Stimulated activated CD4-positive, alpha-beta T cell treated with anti-CD3 and anti-CD28 coated beads, TNF-alpha, amount 100 ng/mL, for 48 hours (primary cell): ENCODE measurements around the gene PIK3IP1.
"Not testable (repeated sequence)": the region's sequence is repeated elsewhere in the genome, so short reads cannot be mapped to it uniquely, and the experiment has no call there.

Experiments
- DNase-seq, 3 donors: peaks; one replicate each; pipeline ENCODE4 v3.0.0-alpha.2; 2020; ENCODE audit warnings: low read depth in 3 of 3

Gene PIK3IP1

DNA sequence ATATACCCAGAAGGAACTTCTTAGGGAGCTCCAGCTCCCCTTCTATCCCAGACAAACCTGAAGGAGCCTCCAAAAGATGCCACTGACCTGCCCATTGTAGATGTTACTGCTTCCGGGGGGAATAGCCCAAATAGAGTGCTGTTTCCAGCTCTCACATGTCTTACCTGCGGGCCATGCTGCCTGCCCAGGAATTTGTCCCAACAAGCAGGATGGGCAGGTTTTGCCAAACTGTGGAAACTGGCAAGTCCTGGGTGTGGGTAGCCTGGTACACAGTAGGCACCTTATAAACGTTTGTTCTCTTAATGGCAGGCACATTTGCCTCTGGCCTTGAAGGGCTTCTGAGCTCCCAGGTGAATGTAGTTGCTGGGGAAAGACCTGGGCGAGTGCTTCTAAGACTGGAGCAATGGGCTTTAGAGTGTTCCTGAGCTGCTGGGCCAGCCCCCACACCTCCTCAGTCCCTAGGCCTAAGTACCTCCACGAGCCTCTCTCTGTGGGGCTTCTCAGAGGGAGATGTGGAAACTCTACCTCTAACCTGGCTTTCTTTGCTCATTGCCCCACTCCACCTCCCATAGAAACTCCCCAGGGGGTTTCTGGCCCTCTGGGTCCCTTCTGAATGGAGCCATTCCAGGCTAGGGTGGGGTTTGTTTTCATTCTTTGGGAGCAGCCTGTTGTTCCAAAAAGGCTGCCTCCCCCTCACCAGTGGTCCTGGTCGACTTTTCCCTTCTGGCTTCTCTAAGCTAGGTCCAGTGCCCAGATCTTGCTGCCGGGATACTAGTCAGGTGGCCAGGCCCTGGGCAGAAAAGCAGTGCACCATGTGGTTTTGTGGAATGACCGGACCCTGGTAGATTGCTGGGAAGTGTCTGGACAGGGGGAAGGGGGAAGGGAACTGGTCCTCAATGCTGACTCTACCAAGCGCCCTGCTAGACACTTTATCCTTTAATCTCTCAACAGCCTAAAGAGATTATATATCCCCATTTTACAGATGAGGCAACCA, 43.0 kb downstream of the PIK3IP1 start:
- no peak for DNase-seq

DNA sequence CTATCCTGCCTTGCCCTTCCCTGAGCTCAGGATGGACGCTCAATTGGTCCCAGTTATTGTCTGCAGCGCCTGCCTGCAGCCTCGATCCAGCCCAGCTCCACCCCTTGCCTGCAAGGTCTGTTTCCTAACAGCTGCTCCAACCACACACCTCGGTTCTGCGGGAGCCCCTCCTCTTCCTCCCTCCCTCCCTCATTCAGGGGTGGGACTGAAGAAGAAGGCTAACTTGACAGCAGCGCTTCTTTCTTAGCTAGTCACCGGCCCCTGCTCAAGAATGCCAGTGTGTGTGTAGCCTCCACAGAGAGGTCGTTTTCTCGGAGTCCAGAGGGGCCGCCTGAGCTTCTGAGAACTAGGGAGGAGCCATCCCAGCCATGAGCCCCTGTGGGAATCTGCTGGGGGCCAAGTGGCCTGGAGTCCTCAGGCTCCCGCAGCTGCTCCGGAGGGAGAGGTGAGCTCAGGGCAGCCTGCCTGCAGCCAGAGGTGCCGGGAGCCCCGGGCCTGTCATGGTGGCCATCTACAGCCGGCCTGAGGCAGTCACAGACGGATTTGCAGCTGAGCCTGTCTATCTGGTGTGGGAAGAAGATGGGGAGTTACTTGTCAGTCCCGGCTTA, 44.0 kb downstream of the PIK3IP1 start:
- DNase-seq = peak; percentile 27 to 35 (median 30)

DNA sequence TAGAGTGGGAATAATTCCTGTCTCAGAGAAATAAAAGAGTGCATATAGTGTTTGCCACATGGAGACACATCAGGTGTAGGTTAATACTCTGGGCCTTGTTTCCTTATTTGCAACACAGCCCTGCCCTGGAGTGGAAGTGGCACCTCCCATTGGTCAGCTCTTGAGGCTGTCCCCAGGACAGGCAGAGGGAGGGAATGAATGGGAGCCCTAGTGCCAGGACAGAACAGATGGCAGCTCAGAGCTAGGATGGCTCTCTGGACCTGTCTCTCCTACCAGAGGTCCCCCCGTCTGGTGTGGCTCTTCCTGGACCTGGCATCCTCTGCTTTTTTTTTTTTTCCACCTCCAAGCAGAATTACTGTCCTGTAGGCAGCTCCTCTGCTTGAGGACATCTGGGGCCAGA, 44.6 kb downstream of the PIK3IP1 start:
- no peak for DNase-seq

DNA sequence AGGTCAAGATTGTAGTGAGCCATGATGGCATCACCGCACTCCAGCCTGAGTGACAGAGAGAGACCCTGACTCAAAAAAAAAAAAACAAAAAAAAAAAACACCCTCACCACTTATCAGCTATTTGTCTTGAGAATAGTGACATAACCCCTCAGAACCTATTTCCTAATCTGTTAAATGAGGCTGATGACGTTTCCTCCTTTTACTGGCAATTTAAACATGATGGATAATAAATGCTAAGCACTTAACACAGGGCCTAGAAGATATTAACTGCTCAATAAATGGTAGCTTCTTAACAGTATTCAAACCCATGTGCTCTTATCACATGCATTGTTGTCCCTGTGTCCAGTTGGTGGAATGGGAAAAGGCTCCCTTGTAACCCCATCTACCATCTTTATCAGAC, 45.6 kb downstream of the PIK3IP1 start:
- no peak for DNase-seq

DNA sequence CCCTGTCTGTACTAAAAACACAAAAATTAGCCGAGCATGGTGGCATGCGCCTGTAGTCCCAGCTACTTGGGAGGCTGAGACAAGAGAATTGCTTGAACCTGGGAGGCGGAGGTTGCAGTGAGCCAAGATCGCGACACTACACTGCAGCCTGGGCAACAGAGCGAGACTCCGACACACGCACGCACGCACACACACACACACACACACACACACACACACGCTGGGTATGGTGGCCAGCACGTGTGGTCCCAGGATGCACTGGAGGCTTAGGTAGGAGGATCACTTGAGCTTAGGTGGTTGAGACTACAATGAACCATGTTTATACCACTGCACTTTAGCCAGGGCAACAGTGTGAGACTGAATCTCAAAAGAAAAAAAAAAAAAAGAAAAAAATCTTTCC, 46.3 kb downstream of the PIK3IP1 start:
- DNase-seq = not testable (repeated sequence)

DNA sequence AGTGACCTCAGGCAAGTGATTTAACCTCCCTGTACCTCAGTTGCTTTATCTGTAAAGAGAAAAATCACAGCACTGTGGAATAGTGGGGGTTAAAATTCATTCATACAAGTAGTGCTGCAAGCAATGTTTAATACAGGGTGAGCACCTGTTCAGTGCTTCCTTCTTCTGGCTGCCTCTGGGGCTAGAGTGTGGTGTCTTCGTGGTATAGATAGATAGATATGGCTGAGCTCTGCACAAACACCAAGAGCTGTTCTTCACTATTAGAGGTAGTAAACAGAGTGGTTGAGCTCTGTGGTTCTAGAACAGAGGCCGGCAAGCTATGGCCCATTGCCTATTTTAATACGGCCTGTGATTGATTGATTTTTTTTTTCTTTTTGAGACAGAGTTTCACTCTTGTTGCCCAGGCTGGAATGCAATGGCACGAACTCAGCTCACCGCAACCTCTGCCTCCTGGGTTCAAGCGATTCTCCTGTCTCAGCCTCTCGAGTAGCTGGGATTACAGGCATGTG, 47.3 kb downstream of the PIK3IP1 start:
- no peak for DNase-seq

DNA sequence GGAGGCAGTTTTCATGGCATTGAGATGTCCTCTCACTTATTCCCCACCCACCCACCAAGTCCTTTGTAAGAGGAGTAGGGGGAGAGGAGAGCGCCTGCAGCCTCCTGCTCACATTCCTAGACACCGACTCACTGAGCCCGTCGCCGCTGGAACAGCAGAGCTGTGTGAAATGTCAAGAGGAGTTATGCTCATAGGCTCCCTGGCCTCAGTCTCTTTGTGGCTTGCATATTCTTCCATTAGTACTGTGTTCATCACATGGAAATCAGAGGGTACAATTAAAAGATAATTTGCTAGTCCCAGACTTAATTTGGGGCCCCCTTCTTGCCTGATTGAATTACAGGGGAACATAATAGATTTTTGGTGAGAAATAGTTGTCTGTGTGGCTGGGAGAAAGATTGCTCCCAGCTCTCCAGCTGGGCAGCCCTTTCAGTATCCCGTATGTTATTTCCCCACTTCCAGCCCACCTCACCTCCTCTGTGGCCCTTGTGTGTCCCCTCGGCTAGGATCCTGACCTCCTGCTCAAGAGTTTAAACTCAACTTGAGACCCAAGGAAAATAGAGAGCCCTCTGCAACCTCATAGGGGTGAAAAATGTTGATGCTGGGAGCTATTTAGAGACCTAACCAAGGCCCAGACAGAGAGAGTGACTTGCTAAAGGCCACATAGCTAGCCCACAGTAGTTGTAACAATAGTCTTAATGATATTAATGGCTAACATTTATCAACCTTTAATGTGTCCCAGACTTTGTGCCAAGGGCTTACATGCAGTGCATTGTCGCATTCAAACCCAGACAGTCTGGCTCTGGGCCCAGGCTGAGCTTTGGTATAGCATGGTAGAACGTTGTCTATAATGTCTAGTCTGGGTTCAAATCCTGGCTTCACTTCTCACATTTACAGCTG, 48.0 kb downstream of the PIK3IP1 start:
- no peak for DNase-seq

DNA sequence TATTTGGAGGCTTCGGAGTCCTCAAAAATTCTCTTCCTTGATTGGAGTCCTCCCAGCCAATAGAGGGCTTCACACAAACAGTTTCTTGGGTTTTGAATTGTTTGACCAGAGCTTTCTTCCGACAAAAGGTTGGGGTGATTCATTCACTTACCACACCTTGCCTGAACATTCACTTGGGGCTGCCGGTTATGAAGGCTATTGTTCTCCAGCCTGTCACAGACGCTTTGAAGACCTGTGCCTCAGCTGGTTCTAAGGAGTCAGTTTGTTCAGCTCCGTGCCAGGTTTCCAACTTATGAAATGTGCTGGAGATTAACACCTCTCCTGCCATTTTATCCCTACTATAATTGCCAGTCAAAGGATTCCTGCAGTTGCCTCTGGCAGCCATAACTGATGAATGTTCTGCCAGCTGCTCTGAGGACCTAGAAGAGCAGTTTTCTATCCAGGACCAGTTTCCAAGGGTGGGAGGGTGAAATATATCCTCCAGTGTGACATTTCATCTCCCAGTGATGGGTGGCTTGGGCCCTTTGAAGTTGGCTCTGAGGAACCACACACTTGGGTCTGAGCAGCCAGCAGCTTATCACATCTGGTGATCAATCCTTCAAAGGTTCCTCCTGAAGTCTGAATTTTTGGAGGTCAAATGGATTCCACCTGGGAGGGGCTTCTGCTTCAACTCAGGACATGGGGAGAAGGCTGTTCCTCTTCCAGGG, 48.8 kb downstream of the PIK3IP1 start:
- no peak for DNase-seq

DNA sequence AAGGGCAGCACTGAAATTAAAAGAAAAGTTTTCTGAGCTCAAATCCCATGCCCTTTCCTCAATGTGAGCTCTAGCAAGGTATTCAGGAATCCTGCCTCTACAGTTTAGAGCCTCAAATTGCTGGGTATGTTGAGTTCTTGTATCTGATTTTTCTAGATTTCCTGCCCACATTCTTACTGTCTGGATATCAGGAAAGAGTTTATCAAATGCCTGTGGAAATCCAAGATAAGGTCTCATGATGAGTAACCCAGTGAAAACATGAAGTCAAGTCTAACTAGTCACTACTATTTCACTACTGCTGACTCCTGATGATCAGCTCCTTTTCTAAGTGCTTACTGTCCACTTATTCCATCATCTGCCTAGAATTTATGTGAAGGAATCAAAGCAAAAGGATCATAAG, 50.4 kb downstream of the PIK3IP1 start:
- DNase-seq = no peak

DNA sequence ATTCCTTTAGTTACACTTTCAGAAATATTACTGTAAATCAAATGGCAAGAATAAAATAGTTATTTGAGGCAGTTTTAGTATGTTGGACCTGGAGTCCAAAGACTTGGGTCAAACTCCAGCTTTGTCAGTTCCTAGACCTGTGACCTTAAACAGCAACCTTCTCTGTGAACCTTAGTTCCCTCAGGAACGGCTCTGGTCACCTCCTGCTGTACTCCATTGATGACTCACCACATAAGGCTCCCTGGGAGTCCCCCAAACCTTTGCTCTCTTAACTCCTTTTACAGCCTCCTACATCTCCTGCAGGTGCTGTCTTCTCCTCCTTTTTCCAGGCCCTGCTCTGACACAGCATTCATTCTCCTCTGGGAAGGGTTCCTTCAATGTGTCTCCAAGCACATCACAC, 51.1 kb downstream of the PIK3IP1 start:
- DNase-seq = no peak

DNA sequence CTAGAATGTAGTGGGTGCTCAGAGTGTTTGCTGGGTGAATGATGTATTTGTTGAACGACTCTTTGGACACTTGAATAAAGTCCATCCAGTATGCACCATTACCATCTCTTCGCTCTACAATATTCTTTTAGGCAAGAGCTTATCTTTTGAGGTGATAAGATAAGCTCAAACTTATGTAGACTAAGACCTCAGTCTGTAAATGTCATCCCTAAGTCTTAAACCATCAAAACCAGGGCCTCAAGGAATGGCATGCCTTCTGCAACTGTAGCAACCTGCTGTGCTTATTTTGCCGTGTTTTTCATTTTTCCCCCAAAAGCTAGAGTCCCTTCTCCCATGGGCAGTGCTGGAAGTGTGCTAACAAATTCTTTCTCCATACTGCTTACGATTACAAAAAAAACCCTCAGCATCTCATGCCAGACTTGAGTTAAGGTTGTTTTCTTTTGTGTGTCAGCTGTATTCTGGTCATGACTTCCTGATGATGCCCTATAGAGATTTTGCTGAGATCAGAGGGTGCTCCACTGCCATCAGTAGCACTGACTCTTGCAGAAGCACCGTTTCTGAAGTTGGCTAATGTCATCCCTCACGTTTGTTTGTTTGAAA, 52.4 kb downstream of the PIK3IP1 start:
- no peak for DNase-seq

DNA sequence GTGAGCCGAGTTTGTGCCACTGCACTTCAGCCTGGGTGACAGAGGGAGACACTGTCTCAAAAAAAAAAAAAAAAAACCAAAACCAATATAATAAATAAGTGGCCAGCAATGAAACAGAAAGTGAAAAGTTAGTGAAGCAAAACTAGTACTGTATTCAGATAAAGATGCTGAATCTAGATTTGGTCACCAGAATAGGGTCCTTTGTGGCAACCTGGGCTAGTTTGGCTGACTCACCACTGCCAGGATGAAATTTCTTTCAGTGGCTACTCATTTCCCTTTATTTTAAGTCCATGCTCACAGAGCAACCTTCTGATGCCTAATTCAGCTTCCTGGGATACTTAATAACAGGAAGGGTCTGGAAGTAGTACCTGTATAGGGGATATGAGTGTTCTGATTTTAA, 54.2 kb downstream of the PIK3IP1 start:
- no peak for DNase-seq

DNA sequence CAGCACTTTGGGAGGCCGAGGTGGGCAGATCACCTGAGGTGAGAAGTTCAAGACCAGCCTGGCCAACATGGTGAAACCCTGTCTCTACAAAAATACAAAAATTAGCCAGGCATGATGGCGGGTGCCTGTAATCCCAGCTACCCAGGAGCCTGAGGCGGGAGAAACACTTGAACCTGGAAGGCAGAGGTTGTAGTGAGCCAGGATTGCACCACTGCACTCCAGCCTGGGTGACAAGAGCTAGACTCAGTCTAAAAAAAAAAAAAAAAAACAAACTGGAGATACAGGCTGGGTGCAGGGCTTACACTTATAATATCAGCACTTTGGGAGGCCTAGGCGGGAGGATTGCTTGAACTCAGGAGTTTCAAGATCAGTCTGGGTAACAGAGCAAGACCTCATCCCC, 56.2 kb downstream of the PIK3IP1 start:
- DNase-seq = not testable (repeated sequence)

DNA sequence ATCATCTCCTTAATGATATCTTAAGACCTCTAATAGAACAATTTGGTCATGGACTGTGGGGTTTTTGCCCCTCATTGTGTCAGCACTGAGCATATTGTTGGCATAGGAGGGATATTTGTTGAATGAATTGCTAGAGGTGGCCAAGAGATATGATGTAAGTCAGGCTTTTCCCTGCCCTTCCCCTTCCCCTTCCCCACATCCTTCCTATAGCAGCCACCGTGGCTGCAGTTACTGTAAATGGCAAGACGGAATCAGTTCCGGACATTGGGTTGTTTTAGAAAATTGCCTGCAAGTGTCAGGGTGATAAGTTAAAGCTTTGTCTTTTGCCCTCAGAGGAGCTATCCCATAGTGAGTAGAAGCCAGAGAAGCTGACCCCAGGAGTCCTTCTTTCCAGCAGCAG, 57.2 kb downstream of the PIK3IP1 start:
- no peak for DNase-seq

DNA sequence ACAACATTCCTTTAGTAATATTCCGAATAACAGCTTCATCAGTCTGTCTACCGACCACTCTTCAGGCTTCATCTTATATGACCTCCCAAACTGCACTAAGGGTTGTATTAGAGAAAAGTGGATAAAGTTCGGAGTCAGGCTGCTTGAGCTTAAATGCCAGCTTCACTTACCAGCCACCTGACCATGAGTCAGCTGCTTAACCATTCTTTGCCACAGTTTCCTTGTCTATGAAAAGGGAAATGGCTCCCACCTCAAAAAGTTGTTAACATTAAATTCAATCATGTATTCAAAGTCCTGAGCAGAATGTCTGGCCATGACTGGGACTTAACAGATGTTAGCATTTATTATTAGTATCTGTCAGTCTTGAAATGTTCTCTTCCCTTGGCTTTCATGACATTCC, 59.3 kb downstream of the PIK3IP1 start:
- no peak for DNase-seq
